Pulmonary artery endothelial cell (primary cell): ENCODE results near the gene TTLL11. TPM values are rescaled to one million over a fixed set of nuclear protein-coding genes. Genes with fewer than 3 reads are reported as not detected.
"Not testable (repeated sequence)": the region's sequence is repeated elsewhere in the genome, so short reads cannot be mapped to it uniquely, and the experiment has no call there.

Experiments used
- DNase-seq: peaks from one replicate; pipeline ENCODE4 v3.0.0-alpha.2; 2011; ENCODE audit warnings: low read depth, low spot score
- total RNA-seq: library from RNA; depleted of rRNA; stranded (reverse); fragments of >200 nt; gene quantifications from 2 replicates; pipeline ENCODE4 v1.2.3, GENCODE V29; 2014

TTLL11 gene
- total RNA-seq, 1 donor from 2014 or later, result 1.8 TPM

GRCh38 chr9:122084026-122084675, 9.0 kb downstream of the TTLL11 start:
- DNase-seq, result no peak

GRCh38 chr9:122080986-122081385, 12.1 kb downstream of the TTLL11 start:
- no peak for DNase-seq

GRCh38 chr9:122078557-122078956, 14.6 kb downstream of the TTLL11 start:
- no peak for DNase-seq

- no peak for DNase-seq
Observed at GRCh38 chr9:122076773-122077172, 16.3 kb downstream of the TTLL11 start.

DNA sequence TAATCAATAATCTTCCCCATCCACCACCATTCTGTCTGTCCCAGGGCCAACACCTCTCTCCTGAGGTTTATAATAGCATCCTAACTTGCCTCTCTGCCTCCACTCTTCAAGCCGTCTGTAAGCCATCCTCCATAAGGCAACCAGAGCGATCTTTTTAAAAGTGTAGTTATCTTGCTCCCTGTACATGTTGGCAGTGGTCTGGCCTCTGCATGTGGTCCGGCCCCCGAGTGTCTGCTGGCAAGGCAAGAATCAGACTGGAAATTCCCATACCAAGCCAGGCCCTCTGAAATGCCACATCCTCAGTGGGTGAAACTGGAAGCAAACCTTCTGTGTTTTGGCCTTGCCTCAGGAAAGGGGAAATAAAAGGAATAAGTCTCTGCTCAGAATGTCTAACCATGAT, 17.0 kb downstream of the TTLL11 start:
- no peak for DNase-seq

- DNase-seq, result no peak
Observed at GRCh38 chr9:122075135-122076030, 17.7 kb downstream of the TTLL11 start.

- no peak for DNase-seq
Observed at GRCh38 chr9:122071715-122072114, 21.4 kb downstream of the TTLL11 start.

DNA sequence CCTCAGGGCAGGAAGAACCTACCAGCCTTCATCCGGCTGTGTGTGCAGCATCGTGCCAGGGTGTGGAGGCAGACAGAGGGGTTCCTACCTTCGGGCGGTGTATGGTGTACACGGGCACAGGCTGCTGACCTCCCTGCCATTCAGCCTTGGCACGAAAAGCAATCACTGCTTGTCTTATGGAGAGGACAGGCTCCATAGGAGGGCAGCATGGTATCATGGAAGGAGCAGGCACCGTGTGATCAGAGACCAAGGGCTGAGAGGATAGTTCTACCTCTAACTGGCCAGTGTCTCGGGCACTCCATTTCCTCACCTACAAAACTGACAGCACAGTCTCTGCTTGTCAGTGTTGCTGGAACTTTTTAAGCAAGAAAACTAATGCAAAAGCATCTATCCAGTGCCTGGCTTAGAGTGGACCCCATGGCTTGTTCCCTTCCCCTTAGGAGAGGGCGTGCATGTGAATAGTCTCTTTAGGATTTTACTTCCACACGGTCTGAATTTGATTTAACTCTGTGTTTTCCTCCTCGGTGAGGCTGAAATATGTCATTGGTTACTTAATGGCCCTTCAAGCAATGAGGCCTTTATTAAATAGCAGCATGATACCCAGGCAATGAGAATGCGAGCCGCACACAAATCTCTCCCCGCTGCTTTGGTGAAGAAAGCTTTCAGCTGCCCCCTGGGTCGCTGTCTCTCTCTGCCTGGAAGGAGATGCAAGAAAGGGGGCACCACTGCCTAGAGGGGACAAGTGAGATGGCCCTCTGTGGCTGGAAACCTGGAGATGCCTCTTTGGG, 22.2 kb downstream of the TTLL11 start:
- no peak for DNase-seq

GRCh38 chr9:122066680-122067079, 26.4 kb downstream of the TTLL11 start:
- DNase-seq, result not testable (repeated sequence)

DNA sequence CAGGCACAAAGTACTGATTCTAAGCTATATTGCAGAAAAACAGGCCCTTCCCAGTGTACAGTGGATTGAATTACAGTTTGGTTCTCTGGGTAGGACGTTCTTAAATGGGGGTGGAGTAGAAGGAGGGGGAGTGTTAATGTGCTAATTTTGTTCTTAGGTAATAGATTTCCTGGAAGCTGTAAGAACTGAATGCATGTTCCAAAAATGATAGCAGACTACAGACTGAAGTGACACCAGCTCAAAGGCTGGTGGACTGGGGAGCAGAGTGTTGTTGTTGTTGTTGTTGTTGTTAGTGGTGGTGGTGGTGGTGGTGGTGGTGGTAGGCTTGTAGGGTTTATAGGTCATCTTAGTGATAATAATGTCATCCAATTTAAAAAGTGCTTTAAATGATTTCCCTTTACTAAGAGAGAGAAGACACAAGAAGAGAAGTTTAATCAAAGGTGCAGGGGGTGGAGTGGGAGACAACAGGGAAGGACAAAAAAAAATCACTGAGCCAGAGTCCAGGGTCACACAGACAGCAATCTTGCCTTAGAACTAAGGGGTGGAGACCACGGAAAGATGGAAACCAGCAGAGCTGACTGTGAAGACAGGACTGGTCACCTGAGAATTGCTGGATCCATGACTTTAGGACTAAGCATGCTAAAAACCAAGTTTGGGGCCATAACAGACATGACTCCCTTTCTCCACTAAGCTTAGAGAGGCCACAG, 27.0 kb downstream of the TTLL11 start:
- DNase-seq, result no peak

DNA sequence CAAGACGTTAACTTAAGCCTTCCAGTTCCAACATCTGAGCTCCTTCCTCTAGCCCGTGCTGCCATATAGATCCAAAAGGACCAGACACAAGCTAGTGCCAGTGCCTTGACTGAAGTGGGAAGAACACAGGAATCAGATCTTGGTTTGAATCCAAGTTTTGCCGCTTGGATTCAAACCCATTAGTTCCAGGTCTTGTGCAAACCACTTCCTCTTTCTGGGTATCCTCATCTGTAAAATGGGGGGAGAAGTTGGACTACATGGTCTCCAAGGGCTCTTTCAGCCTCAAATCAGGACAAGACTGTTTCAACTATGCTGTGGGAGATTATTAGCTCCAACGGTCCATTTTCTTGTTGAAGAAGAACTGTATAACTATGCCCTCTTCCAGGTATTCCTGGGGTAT, 32.6 kb downstream of the TTLL11 start:
- DNase-seq, result no peak

GRCh38 chr9:122059955-122060324, 33.2 kb downstream of the TTLL11 start:
- no peak for DNase-seq

DNA sequence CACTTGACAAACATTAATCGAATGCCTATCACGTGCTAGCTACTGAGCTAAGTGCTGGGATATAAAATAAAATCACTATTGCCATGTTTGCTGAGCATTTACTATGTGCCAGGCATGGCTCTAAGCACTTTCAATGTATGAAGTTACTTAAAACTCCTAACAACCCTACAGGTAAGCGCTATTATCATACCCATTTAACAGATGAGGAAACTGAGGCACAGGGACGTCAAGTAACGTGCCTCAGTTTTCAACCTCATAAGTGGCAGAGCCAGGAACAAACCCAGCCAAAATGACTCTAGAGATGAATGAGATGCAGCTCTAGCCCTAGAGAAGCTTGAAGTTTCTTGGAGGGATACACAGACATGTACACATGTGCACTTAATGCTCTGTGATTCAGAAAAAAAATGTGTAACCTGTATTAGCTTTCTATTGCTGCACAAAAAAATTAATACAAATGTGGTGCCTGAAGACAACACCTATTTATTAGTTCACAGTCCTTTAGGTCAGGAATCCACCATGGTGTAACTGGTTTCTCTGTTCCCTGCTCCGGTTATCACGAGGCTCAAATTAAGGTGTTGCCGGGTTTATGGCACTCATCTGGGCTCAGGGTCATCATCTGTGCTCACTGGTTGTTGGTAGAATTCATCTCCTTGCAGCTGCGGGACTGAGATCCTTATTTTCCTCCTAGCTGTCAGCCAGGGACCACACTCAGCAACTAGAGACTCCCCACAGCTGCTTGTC, 33.7 kb downstream of the TTLL11 start:
- DNase-seq, result no peak

DNA sequence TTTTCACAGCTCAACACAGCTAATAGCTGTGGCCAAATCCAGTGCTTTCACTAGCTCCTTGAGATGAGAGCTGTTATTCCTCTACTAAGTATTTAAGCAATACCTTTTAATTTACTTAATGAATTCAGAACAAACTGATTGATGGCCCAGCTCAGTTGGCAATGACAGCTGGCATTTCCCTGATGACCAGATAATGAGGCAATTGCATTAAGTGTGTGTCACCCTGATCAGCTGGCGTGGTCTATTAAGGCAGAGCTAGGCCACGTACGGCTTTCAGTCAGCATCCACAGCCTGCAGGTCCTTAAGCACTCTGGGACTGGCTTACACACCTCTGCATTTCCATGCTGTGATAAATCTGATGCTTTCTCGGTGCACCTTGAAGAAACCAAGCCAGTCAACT, 34.4 kb downstream of the TTLL11 start:
- no peak for DNase-seq

DNA sequence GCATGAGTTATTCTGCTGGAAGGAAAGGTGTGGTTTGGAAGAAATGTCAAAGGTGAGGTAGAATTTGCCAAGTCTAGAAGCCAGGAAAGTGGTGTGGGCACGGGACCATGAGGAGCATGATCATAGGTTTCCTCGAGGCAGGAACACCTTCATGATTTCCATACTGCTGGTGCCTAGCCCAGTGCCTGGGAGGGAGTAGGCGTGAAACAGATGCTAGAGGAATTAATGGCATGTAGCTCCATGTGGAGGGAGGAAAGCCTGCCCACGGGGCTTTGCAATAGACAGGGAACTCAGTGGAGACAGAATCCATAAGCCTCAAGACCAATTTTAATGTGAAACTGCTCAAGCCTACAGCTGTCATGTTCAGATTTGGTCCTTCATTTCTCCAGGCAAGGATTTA, 35.1 kb downstream of the TTLL11 start:
- DNase-seq, result no peak

GRCh38 chr9:122057211-122057610, 35.9 kb downstream of the TTLL11 start:
- no peak for DNase-seq

GRCh38 chr9:122056484-122056883, 36.6 kb downstream of the TTLL11 start:
- no peak for DNase-seq

- no peak for DNase-seq
Observed at GRCh38 chr9:122055701-122056100, 37.4 kb downstream of the TTLL11 start.

- DNase-seq, result no peak
Observed at GRCh38 chr9:122053567-122054350, 39.3 kb downstream of the TTLL11 start.

DNA sequence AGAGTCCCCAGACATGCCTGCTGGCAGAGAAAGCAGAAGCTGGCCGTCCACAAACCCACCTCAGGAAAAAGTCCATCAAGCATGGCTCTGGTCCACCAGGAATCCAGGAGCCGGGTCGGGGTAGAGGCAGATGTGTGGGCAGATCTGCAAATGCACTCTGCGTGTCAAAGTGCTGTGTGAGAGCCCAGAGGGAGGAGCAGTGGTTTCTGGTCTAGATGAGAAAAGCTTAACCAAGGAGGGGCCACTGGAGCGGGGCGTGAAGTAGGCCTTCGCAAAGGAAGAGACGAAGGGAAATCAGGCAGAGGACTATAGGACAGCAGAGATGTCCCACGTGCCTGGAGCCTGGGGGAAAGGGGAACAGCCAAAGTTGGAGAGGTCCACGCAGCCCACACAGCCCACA, 40.0 kb downstream of the TTLL11 start:
- no peak for DNase-seq
